Loucy (cell line): ENCODE measurements around the gene ZFAND3.

Experiments used
- CTCF ChIP-seq: fragments of 200-600 bp; sonication (generic); conservative IDR thresholded peaks from 2 replicates; pipeline ENCODE4 v1.5.1; 2014; ENCODE audit warnings: mild to moderate bottlenecking, antibody characterized with exemption, low read length
- EZH2phosphoT487 ChIP-seq: fragments of 200-600 bp; IDR thresholded peaks from 2 replicates; pipeline ENCODE4 v1.6.1; 2018; ENCODE audit warnings: antibody characterized with exemption, mild to moderate bottlenecking, moderate library complexity, borderline replicate concordance

- TF ChIP-seq CTCF = no peak
- no peak for TF ChIP-seq EZH2phosphoT487
Observed at GRCh38 chr6:37990762-37991525, 171.4 kb downstream of the ZFAND3 start.
